ENCODE results near the gene LRRC56. TPM values are rescaled to one million over a fixed set of nuclear protein-coding genes. Genes with fewer than 3 reads are reported as not detected.

Gene LRRC56
- total and polyA plus RNA-seq, 2 of the 13 experiments (the other 11 are each of a cell fraction or from before 2014, with no cell fraction given), result 0.11 to 0.29 TPM

- Histone ChIP-seq H3K36me3 (replicated peaks in 1 of 2; ENCODE audit: control insufficient read depth in 1 of 2, insufficient read depth in 2 of 2, low read length in 2 of 2) (peaks cover 37 to 72% of the 10 kb centered on the region in 2 experiments), H3K27me3 (ENCODE audit: control insufficient read depth in 1 of 2, insufficient read depth in 2 of 2, low read length in 2 of 2) (no peaks in the 10 kb centered on the region), H3K4me1 (ENCODE audit: insufficient read depth, low read length) (peaks cover 53% of the 10 kb centered on the region), H3K9me3 (ENCODE audit: low read length) (no peaks in the 10 kb centered on the region), H2AFZ (ENCODE audit: low read length) (no peak overlapping the region), H3K4me2 (ENCODE audit: low read depth, low read length) (no peak overlapping the region), H3K4me3 (replicated peaks in 1 of 3; ENCODE audit: insufficient read depth in 1 of 3, low read depth in 2 of 3, low read length in 3 of 3) (no peak overlapping the region), H3K9ac (ENCODE audit: insufficient read depth, low read depth, low read length) (no peak overlapping the region), H3K79me2 (ENCODE audit: insufficient read depth, low read length) (peaks cover 29% of the 10 kb centered on the region), H4K20me1 (ENCODE audit: insufficient read depth, low read length) (peaks cover 27% of the 10 kb centered on the region), H3K27ac (ENCODE audit: extremely low read length, insufficient read depth, low read length) (no peak overlapping the region)
- in situ Hi-C loops (cut with HindIII; ENCODE audit: extremely low pct_ligation_motif_present, low pct_unique_long_range_greater_than_20kb) (no loop called here), intact Hi-C loops (cut with micrococcal nuclease; ENCODE audit: unreplicated experiment) (no loop called here)
- no peak for DNase-seq (ENCODE audit: low spot score)
- WGBS (ENCODE audit: low lambda C conversion rate), result 96% methylated on average over 26 of the region's 26 CpGs
- ChIA-PET CTCF (ENCODE audit: low intra/inter-chr PET ratio, low total read pairs) (no interaction called here), POLR2A (no interaction called here)
- FAIRE-seq, result no peak
- ATAC-seq, result no peak
- BruUV-seq (replicated peaks), result no TSS peak
- TF ChIP-seq ZMYM2 (CRISPR knock-in tag; IDR thresholded peaks at IDR 0.05) (no peak), HNRNPL (IDR thresholded peaks at IDR 0.05; ENCODE audit: low read depth, low read length) (peak; percentile 48; the same call in 1 of the 2 replicates), RBFOX2 (IDR thresholded peaks at IDR 0.05; ENCODE audit: low read depth, low read length) (peak; percentile 49; the same call in 1 of the 2 replicates), AGO2 (optimal IDR thresholded peaks at IDR 0.05; ENCODE audit: low read depth, low read length) (peak; percentile 93)
Measured at GRCh38 chr11:589798-590197, 52.5 kb downstream of the LRRC56 start.

- Histone ChIP-seq H3K4me3 (replicated peaks in 1 of 3; ENCODE audit: insufficient read depth in 1 of 3, low read depth in 2 of 3, low read length in 3 of 3) (no peak overlapping the region), H3K79me2 (ENCODE audit: insufficient read depth, low read length) (peaks cover 30% of the 10 kb centered on the region), H3K4me2 (ENCODE audit: low read depth, low read length) (no peak overlapping the region), H3K4me1 (ENCODE audit: insufficient read depth, low read length) (peaks cover 41% of the 10 kb centered on the region), H3K27ac (ENCODE audit: extremely low read length, insufficient read depth, low read length) (no peak overlapping the region), H2AFZ (ENCODE audit: low read length) (no peak overlapping the region), H3K27me3 (ENCODE audit: control insufficient read depth in 1 of 2, insufficient read depth in 2 of 2, low read length in 2 of 2) (no peaks in the 10 kb centered on the region), H3K9me3 (ENCODE audit: low read length) (no peaks in the 10 kb centered on the region), H3K36me3 (replicated peaks in 1 of 2; ENCODE audit: control insufficient read depth in 1 of 2, insufficient read depth in 2 of 2, low read length in 2 of 2) (peaks cover 37 to 81% of the 10 kb centered on the region in 2 experiments), H4K20me1 (ENCODE audit: insufficient read depth, low read length) (peaks cover 24% of the 10 kb centered on the region), H3K9ac (ENCODE audit: insufficient read depth, low read depth, low read length) (no peak overlapping the region)
- peak; percentile 86 for TF ChIP-seq RBM22 (optimal IDR thresholded peaks at IDR 0.05; ENCODE audit: low read length)
- no peak for TF ChIP-seq ATAD3A (CRISPR knock-in tag; IDR thresholded peaks at IDR 0.05)
- in situ Hi-C loops (cut with HindIII; ENCODE audit: extremely low pct_ligation_motif_present, low pct_unique_long_range_greater_than_20kb), result no loop called here
- POLR2A ChIA-PET, result no interaction called here
- no peak for DNase-seq (ENCODE audit: low spot score)
- ATAC-seq, result no peak
- FAIRE-seq, result no peak
- intact Hi-C loops (cut with micrococcal nuclease; ENCODE audit: unreplicated experiment), result no loop called here
- CTCF ChIA-PET (ENCODE audit: low intra/inter-chr PET ratio, low total read pairs), result no interaction called here
- 88% methylated on average over 11 of the region's 11 CpGs for WGBS (ENCODE audit: low lambda C conversion rate)
- no TSS peak for BruUV-seq (replicated peaks)
Measured at GRCh38 chr11:590997-591396, 53.7 kb downstream of the LRRC56 start.
